DOHH2 (cell line): Measurements from ENCODE around the gene KRT84.

Experiments used
- H3F3A ChIP-seq: fragments of 200-600 bp; sonication (generic), shearing (Covaris generic); 2 replicates; pipeline ENCODE4 v1.6.0; 2016; ENCODE audit warnings: antibody characterized with exemption, mild to moderate bottlenecking; ENCODE audit not compliant: control insufficient read depth, insufficient read depth
- H3K27ac ChIP-seq: fragments of 200-600 bp; sonication (generic); 2 replicates; pipeline ENCODE4 v1.5.1; 2014; ENCODE audit warnings: low read depth, mild to moderate bottlenecking, low read length, moderate library complexity
- H3K27me3 ChIP-seq: fragments of 200-600 bp; sonication (generic); 2 replicates; pipeline ENCODE4 v1.6.1; 2014; ENCODE audit warnings: mild to moderate bottlenecking, low read length, mixed read lengths; ENCODE audit not compliant: control insufficient read depth
- H3K36me3 ChIP-seq: fragments of 200-600 bp; sonication (generic); 2 replicates; pipeline ENCODE4 v1.6.1; 2014; ENCODE audit warnings: mild to moderate bottlenecking, low read length, moderate library complexity, mixed read lengths; ENCODE audit not compliant: control insufficient read depth
- H3K4me1 ChIP-seq: fragments of 200-600 bp; sonication (generic); 2 replicates; pipeline ENCODE4 v1.6.1; 2014; ENCODE audit warnings: mild to moderate bottlenecking, low read length, mixed read lengths; ENCODE audit not compliant: control insufficient read depth
- H3K4me2 ChIP-seq: fragments of 200-600 bp; sonication (generic); 2 replicates; pipeline ENCODE4 v1.6.0; 2014; ENCODE audit warnings: mild to moderate bottlenecking, low read length, moderate library complexity
- H3K4me3 ChIP-seq: fragments of 200-600 bp; sonication (generic); 2 replicates; pipeline ENCODE4 v1.5.1; 2014; ENCODE audit warnings: mild to moderate bottlenecking, low read length, mixed read lengths
- H3K79me2 ChIP-seq: fragments of 200-600 bp; sonication (generic); 2 replicates; pipeline ENCODE4 v1.6.1; 2014; ENCODE audit warnings: mild to moderate bottlenecking, low read length, mixed read lengths; ENCODE audit not compliant: control insufficient read depth
- H3K9me2 ChIP-seq: fragments of 200-600 bp; sonication (generic); replicated peaks from 2 replicates; pipeline ENCODE4 v1.6.1; 2014; ENCODE audit warnings: mild to moderate bottlenecking, low read length, mixed read lengths; ENCODE audit not compliant: control insufficient read depth
- H3K9me3 ChIP-seq: fragments of 200-600 bp; sonication (generic); 2 replicates; pipeline ENCODE4 v1.6.1; 2014; ENCODE audit warnings: antibody characterized with exemption, low read length, mixed read lengths; ENCODE audit not compliant: control insufficient read depth, insufficient read depth
- H4K20me1 ChIP-seq: fragments of 200-600 bp; sonication (generic); 2 replicates; pipeline ENCODE4 v1.6.0; 2014; ENCODE audit warnings: low read depth, mild to moderate bottlenecking, antibody characterized with exemption, low read length, moderate library complexity; ENCODE audit not compliant: control insufficient read depth, insufficient read depth
- CTCF ChIP-seq: fragments of 200-600 bp; sonication (generic); IDR thresholded peaks from one replicate; pipeline ENCODE4 v1.5.1; 2014; ENCODE audit warnings: antibody characterized with exemption, mild to moderate bottlenecking, low read depth, low read length; ENCODE audit not compliant: poor library complexity, severe bottlenecking
- EZH2phosphoT487 ChIP-seq: fragments of 200-600 bp; sonication (generic); IDR thresholded peaks from 2 replicates; pipeline ENCODE4 v1.6.1; 2017; ENCODE audit warnings: borderline replicate concordance, mild to moderate bottlenecking, antibody characterized with exemption, low read length, moderate library complexity, mixed read lengths

KRT84 gene

DNA sequence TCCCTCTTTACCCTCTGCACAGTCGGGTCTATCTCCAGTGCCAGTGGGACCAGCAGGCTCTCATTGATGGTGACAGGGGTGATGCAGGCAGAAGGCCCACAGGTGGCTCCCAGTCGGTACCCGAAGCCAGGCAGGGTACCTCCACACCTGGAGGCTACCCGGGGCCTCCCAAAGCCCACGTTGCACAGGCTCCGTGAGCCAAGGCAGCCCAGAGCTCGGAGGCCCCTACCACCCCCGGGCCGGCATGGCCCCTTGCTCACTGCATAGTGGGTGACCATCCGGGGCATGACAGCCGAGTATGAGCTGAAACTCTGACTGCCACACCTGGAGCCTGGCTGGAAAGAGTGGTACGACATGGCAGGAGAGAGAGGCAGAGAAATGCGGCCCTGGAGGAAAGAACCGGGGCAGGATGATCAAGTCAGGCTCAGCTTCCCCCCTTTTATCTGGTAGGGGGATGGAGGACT, 20.5 kb upstream of the KRT84 start, which contains the start of gene KRT82:
Gene KRT82, minus strand, starts transcription at position 414 of the 464 bp plus-strand sequence. Its CDS starts 58 bp downstream, at position 356.
- Histone ChIP-seq H3K4me1 (no peaks in the 10 kb centered on the region), H3K79me2 (no peaks in the 10 kb centered on the region), H3K27ac (no peak within 1 kb of the TSS), H3K9me2 (no peaks in the 10 kb centered on the region), H3K4me2 (no peak within 1 kb of the TSS), H3F3A (no peaks in the 10 kb centered on the region), H4K20me1 (no peaks in the 10 kb centered on the region), H3K27me3 (peaks cover 3% of the 10 kb centered on the region; the same call in 1 of the 2 replicates), H3K4me3 (no peak within 1 kb of the TSS), H3K36me3 (no peaks in the 10 kb centered on the region), H3K9me3 (no peaks in the 10 kb centered on the region)
- TF ChIP-seq EZH2phosphoT487 = no peak
- no peak for TF ChIP-seq CTCF

DNA sequence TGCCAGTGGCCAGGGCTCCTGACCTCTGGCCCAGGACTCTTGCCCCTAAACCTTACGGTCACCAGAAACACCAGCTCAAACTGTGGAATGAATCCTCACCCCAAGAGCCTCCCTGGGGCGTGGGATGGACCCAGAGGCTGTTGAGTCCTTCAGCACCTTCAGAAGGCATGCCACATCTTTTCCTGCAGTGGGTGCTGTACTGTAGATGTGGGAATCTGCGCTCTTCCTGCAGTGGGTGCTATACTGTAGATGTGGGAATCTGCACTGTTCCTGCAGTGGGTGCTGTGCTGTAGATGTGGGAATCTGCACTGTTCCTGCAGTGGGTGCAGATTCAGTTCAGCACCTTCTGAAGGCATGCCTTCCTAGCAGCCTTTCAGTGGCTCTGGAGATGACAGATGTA, 19.5 kb upstream of the KRT84 start:
- Histone ChIP-seq H3K79me2 (no peaks in the 10 kb centered on the region), H3K4me3 (no peak overlapping the region), H3K27me3 (peaks cover 3% of the 10 kb centered on the region; the same call in 1 of the 2 replicates), H3K9me2 (no peaks in the 10 kb centered on the region), H3K36me3 (no peaks in the 10 kb centered on the region), H3K9me3 (no peaks in the 10 kb centered on the region), H3K4me2 (no peak overlapping the region), H3F3A (no peaks in the 10 kb centered on the region), H3K27ac (no peak overlapping the region), H4K20me1 (no peaks in the 10 kb centered on the region), H3K4me1 (no peaks in the 10 kb centered on the region)
- TF ChIP-seq EZH2phosphoT487 (no peak), CTCF (no peak)

- H3F3A ChIP-seq = no peaks in the 10 kb centered on the region
- no peaks in the 10 kb centered on the region for H3K79me2 ChIP-seq
- peaks cover 3% of the 10 kb centered on the region; the same call in 1 of the 2 replicates for H3K27me3 ChIP-seq
- H3K4me2 ChIP-seq = no peak overlapping the region
- no peak overlapping the region for H3K4me3 ChIP-seq
- H3K4me1 ChIP-seq = no peaks in the 10 kb centered on the region
- no peaks in the 10 kb centered on the region for H3K9me2 ChIP-seq
- H4K20me1 ChIP-seq = no peaks in the 10 kb centered on the region
- H3K27ac ChIP-seq = no peak overlapping the region
- no peaks in the 10 kb centered on the region for H3K36me3 ChIP-seq
- H3K9me3 ChIP-seq = no peaks in the 10 kb centered on the region
- TF ChIP-seq EZH2phosphoT487 (no peak), CTCF (no peak)
These were observed 18.1 kb upstream of the KRT84 start for GRCh38 chr12:52403561-52403960.
